ENCODE data around the gene XPR1. TPM values are rescaled to one million over a fixed set of nuclear protein-coding genes. Genes with fewer than 3 reads are reported as not detected.

Gene XPR1
- total RNA-seq, 1 experiment from 2014 or later: 16.8 TPM

DNA sequence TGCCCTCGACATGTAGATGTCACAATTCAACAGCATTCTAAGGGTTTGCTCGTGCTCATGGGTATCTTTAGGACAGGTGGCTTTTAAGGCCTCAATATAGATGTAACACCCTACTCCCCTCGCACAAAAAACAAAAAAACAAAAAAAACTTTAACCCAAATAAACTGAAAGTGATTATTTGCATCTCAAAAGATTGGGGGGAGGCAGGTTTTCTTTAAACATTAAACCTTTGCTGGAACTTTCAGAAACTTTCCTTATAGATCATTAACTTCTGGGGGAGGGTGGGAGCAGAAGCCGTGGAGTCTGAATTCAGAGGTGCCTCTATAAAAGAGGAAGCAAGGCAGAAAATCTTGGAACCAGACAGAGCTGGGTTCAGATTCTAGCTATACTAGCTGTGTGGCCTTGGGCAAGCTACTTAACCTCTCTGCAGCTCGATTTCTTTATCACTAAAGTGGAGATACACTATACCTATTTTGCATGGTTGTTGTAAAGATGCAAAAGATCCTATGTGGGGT is 277.7 kb downstream of the XPR1 start:
- intact Hi-C loops (cut with micrococcal nuclease; ENCODE audit: unreplicated experiment): no loop called here
- Histone ChIP-seq H3F3A (ENCODE audit: insufficient read depth, low read depth) (no peaks in the 10 kb centered on the region), H3K9me2 (ENCODE audit: insufficient read depth) (no peaks in the 10 kb centered on the region), H3K4me1 (replicated peaks; ENCODE audit: insufficient read depth) (no peaks in the 10 kb centered on the region; the same call in 1 of the 2 replicates), H2AFZ (no peak overlapping the region), H3K9me3 (ENCODE audit: insufficient read depth, low read depth) (no peaks in the 10 kb centered on the region), H4K20me1 (ENCODE audit: insufficient read depth) (no peaks in the 10 kb centered on the region), H3K36me3 (ENCODE audit: low read depth) (no peaks in the 10 kb centered on the region), H3K4me2 (no peak overlapping the region), H3K4me3 (no peak overlapping the region), H3K27me3 (ENCODE audit: insufficient read depth, low read depth) (no peaks in the 10 kb centered on the region), H3K27ac (no peak overlapping the region), H3K79me2 (ENCODE audit: low read depth) (no peaks in the 10 kb centered on the region)
- CTCF ChIA-PET: no interaction called here
- no TSS peak for BruUV-seq (replicated peaks)
- POLR2A ChIA-PET (ENCODE audit: unreplicated experiment): no interaction called here
- TF ChIP-seq, protein P1, sequence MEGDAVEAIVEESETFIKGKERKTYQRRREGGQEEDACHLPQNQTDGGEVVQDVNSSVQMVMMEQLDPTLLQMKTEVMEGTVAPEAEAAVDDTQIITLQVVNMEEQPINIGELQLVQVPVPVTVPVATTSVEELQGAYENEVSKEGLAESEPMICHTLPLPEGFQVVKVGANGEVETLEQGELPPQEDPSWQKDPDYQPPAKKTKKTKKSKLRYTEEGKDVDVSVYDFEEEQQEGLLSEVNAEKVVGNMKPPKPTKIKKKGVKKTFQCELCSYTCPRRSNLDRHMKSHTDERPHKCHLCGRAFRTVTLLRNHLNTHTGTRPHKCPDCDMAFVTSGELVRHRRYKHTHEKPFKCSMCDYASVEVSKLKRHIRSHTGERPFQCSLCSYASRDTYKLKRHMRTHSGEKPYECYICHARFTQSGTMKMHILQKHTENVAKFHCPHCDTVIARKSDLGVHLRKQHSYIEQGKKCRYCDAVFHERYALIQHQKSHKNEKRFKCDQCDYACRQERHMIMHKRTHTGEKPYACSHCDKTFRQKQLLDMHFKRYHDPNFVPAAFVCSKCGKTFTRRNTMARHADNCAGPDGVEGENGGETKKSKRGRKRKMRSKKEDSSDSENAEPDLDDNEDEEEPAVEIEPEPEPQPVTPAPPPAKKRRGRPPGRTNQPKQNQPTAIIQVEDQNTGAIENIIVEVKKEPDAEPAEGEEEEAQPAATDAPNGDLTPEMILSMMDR (conservative IDR thresholded peaks at IDR 0.05): no peak
- no peak for TF ChIP-seq EZH2 (IDR thresholded peaks at IDR 0.05; ENCODE audit: low read depth)
- no peak for DNase-seq

DNA sequence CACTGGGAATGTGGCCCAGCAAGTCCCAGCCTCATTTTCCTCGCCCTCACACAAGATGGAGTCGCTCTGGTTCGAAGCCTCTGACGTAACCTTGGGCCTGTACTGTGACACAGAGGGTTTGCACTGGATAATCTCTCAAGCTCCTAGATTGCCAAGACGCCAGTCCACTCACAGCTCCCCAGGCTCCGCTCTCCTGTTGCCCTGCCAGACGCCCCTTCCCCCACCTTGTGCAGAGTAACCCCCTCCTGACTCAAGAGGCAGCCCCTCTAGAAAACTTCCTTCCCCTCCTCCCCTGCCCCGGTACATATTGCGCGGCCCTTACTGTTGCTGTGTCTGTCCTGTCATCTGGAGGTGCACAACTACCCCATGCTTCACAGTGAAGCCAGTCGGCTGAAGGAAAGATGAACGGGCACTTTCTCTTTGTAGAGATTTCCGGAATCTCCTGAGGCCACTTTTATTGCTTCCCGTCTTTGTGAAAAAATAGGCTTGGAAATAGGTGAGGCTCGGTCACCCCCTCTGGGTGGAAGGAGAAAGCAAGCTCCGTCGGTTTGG is 279.9 kb downstream of the XPR1 start:
- Histone ChIP-seq H3F3A (ENCODE audit: insufficient read depth, low read depth) (no peaks in the 10 kb centered on the region), H3K27ac (no peak overlapping the region), H3K4me1 (replicated peaks; ENCODE audit: insufficient read depth) (no peaks in the 10 kb centered on the region; the same call in 1 of the 2 replicates), H3K9me2 (ENCODE audit: insufficient read depth) (no peaks in the 10 kb centered on the region), H2AFZ (no peak overlapping the region), H3K4me2 (no peak overlapping the region), H3K79me2 (ENCODE audit: low read depth) (no peaks in the 10 kb centered on the region), H4K20me1 (ENCODE audit: insufficient read depth) (no peaks in the 10 kb centered on the region), H3K27me3 (ENCODE audit: insufficient read depth, low read depth) (no peaks in the 10 kb centered on the region), H3K4me3 (no peak overlapping the region), H3K9me3 (ENCODE audit: insufficient read depth, low read depth) (no peaks in the 10 kb centered on the region), H3K36me3 (ENCODE audit: low read depth) (no peaks in the 10 kb centered on the region)
- ChIA-PET CTCF (no interaction called here), POLR2A (ENCODE audit: unreplicated experiment) (interaction anchor here (0.5 to 0.6 kb wide), 2 partner anchors 189 to 374 kb away, joined by 3 to 4 read pairs; no protein-coding TSS in a partner anchor)
- no peak for TF ChIP-seq EZH2 (IDR thresholded peaks at IDR 0.05; ENCODE audit: low read depth)
- TF ChIP-seq, protein P1 (conservative IDR thresholded peaks at IDR 0.05): no peak
- BruUV-seq (replicated peaks): no TSS peak
- intact Hi-C loops (cut with micrococcal nuclease; ENCODE audit: unreplicated experiment): no loop called here
- DNase-seq: no peak

DNA sequence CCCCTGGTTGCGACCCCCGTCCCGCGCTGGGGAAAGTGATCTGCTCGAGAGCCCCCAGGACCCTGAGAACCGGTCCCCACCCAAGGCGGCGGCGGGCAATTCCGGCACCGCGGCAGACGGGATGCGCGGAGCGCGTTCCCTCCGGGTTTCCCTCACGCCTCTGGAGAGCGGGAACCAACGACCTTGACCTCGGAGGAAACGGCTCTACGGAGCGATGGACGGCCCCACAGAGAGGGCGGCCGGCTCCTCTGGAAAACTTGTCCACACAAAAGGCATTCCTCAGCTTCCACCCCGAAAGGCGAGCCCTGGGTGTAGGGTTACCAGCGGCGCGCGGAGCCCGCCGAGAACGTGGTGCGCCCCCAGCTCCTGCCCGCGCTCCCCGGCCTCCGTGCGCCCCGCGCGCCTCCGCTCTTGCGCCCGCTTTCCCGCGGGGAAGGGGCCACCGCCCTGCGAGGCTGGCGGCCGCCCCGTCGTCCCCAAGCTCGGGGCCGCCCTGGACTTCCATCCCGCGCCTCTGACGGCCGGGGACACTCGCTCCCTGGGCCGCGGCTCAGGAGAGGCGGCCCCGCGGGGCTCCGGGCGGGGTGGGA is 280.5 kb downstream of the XPR1 start:
- ChIA-PET POLR2A (ENCODE audit: unreplicated experiment) (interaction anchor here (0.6 kb wide), 1 partner anchor 375 kb away, joined by 4 read pairs; no protein-coding TSS in a partner anchor), CTCF (no interaction called here)
- H3K4me2 ChIP-seq: no peak overlapping the region
- H2AFZ ChIP-seq: no peak overlapping the region
- H3K27me3 ChIP-seq (ENCODE audit: insufficient read depth, low read depth): no peaks in the 10 kb centered on the region
- H3K9me2 ChIP-seq (ENCODE audit: insufficient read depth): no peaks in the 10 kb centered on the region
- H3K27ac ChIP-seq: no peak overlapping the region
- DNase-seq: no peak
- no peaks in the 10 kb centered on the region for H3K79me2 ChIP-seq (ENCODE audit: low read depth)
- H3K36me3 ChIP-seq (ENCODE audit: low read depth): no peaks in the 10 kb centered on the region
- no peaks in the 10 kb centered on the region; the same call in 1 of the 2 replicates for H3K4me1 ChIP-seq (replicated peaks; ENCODE audit: insufficient read depth)
- intact Hi-C loops (cut with micrococcal nuclease; ENCODE audit: unreplicated experiment): no loop called here
- no peak overlapping the region for H3K4me3 ChIP-seq
- no TSS peak for BruUV-seq (replicated peaks)
- no peaks in the 10 kb centered on the region for H3F3A ChIP-seq (ENCODE audit: insufficient read depth, low read depth)
- H4K20me1 ChIP-seq (ENCODE audit: insufficient read depth): no peaks in the 10 kb centered on the region
- H3K9me3 ChIP-seq (ENCODE audit: insufficient read depth, low read depth): no peaks in the 10 kb centered on the region
- TF ChIP-seq, protein P1 (conservative IDR thresholded peaks at IDR 0.05): no peak
- TF ChIP-seq EZH2 (IDR thresholded peaks at IDR 0.05; ENCODE audit: low read depth): no peak

All from PC-9 (cell line).